ENCODE data around the gene SPDYE4.

DNA sequence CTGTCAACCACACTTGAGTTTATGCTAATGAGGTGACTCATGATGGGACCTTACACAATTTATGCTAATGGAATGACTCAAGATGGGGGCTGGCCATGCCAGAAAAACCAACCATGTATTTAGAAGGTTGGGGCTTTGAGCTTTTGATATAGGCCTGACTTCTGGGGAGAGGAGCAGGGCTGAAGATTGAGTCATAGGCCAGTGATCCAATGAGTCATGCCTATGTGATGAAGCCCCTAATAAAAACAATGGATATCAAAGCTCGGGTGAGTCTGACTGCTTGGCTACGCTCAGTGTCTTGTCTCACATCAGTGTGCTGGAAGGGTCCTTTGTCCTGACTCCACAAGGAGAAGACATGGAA is 33.5 kb upstream of the SPDYE4 start:
- TF ChIP-seq, protein P1, sequence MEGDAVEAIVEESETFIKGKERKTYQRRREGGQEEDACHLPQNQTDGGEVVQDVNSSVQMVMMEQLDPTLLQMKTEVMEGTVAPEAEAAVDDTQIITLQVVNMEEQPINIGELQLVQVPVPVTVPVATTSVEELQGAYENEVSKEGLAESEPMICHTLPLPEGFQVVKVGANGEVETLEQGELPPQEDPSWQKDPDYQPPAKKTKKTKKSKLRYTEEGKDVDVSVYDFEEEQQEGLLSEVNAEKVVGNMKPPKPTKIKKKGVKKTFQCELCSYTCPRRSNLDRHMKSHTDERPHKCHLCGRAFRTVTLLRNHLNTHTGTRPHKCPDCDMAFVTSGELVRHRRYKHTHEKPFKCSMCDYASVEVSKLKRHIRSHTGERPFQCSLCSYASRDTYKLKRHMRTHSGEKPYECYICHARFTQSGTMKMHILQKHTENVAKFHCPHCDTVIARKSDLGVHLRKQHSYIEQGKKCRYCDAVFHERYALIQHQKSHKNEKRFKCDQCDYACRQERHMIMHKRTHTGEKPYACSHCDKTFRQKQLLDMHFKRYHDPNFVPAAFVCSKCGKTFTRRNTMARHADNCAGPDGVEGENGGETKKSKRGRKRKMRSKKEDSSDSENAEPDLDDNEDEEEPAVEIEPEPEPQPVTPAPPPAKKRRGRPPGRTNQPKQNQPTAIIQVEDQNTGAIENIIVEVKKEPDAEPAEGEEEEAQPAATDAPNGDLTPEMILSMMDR (conservative IDR thresholded peaks at IDR 0.05 in 1 of 2, IDR thresholded peaks at IDR 0.05 in 1 of 2; ENCODE audit: extremely low read depth in 1 of 2, insufficient read depth in 1 of 2, low read depth in 1 of 2, low read length in 2 of 2) = no peak
- no peak for TF ChIP-seq EZH2 (IDR thresholded peaks at IDR 0.05; ENCODE audit: borderline replicate concordance, low read length)

All from mammary epithelial cell (primary cell).